Suprapubic skin (tissue), 4 donors: ENCODE measurements around the gene SDR39U1.
"Not testable (repeated sequence)": the region's sequence is repeated elsewhere in the genome, so short reads cannot be mapped to it uniquely, and the experiment has no call there.

Experiments
- CTCF ChIP-seq, 2 donors: fragments of 200-600 bp in 1 of 2; fragments of 450-650 bp in 1 of 2; sonication (generic) in 1 of 2; IDR thresholded peaks; one replicate each; pipeline ENCODE4 v1.5.1; 2016 to 2019; ENCODE audit warnings: antibody characterized with exemption in 2 of 2, mild to moderate bottlenecking in 1 of 2, moderate library complexity in 1 of 2
- EP300 ChIP-seq: sonication (generic); formaldehyde crosslinking; IDR thresholded peaks from one replicate; pipeline ENCODE4 v1.6.1; 2017; ENCODE audit warnings: antibody characterized with exemption
- POLR2A ChIP-seq, 2 donors: fragments of 450-650 bp; IDR thresholded peaks; one replicate each; pipeline ENCODE4 v1.6.1; 2017; ENCODE audit warnings: antibody characterized with exemption in 2 of 2, mild to moderate bottlenecking in 2 of 2, moderate library complexity in 2 of 2
- POLR2AphosphoS5 ChIP-seq, 3 donors: sonication (generic); formaldehyde crosslinking; IDR thresholded peaks; one replicate each; pipeline ENCODE4 v1.6.1; 2017; ENCODE audit warnings: antibody characterized with exemption in 3 of 3

DNA sequence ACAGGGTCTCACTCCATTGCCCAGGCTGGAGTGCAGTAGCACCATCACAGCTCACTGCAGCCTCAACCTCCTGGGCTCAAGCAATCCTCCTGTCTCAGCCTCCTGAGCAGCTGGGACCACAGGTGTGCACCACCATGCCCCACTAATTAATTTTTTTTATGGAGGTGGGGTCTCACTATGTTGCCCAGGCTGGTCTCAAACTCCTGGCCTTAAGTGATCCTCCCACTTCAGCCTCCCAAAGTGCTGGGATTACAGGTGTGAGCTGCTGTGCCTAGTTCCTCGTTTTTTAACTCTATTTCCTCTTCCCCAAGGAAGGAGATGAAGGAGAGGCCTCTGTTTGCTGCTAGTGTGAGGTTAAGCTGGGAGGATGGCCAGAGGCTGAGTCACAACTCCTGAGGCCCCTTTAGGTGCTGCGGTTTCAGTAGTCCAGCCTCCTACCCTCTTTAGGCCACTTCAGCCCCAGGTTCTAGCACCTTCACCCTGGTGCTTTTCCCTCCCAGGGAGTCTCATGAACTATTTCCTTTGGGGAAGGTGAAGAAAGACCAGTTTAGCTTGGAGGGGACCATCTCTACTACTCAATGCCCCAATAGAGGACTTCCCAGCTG lies 40.2 kb upstream of the SDR39U1 start:
- TF ChIP-seq POLR2A (IDR thresholded peaks at IDR 0.05); EP300; POLR2AphosphoS5 (IDR thresholded peaks at IDR 0.05); CTCF (IDR thresholded peaks at IDR 0.05): not testable (repeated sequence)
